HPDE6-E6E7 (cell line): ENCODE results near the gene TFDP3.

Experiments used
- DNase-seq: peaks from one replicate; pipeline ENCODE4 v3.0.0; 2011; ENCODE audit warnings: missing footprints; ENCODE audit errors: extremely low spot score

The TFDP3 gene

DNA sequence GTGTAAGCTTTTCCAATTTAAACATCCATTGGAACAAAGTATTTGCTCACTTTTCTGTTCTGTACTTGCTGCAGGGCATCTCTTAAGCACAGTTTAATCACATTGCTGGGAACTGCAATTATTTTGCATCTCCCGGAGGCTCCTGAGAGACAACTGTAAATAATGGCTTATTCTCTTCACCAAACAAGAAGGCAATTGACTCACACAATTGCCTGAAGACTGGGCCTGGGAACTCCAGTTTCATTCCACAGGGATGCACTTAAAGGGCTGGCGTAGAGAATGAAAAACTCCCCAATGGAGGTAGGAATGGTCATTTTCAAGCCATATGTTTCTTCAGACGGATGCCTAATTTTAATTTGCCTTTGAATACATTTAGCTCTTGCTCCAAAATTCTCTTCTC, 29.5 kb downstream of the TFDP3 start:
- DNase-seq, result no peak

DNA sequence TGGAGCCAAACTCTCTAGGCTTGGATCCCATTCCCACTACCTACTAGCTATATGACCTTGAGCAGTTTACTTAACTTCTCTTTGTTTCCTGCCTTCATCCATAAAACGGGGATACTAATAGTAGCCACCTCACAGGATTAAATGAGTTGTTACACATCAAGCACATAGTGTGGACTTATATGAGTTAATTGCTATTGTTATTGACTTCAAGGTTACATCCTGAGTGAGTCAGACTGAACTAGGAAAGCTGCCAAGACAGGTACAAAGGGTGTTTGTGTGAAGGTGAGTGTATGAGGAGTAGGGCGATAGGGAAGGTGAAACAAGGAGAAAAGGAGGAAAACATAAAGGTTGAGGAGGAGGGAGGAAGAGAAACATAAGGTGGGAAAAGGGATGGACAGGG, 32.2 kb downstream of the TFDP3 start:
- DNase-seq, result peak; percentile 23

DNA sequence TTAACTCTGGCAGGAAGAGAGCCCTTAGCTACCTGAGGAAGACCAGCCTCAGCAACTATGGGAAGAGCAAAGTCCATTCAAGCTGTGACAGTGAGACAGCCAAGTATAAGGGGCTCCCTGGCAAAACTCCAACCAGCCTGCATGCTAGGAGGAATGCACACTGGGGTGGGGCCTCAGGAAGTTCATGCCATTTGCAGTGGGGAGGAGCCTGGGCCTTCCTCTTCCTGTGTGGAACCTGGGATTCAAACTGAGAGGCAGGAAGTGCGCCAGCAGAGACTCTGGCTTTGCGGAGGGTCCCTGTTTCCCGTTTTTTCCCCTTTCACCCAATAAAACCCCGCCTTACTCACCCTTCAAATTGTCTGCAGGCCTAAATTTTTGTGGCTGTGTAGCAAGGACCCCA, 33.0 kb downstream of the TFDP3 start:
- no peak for DNase-seq

DNA sequence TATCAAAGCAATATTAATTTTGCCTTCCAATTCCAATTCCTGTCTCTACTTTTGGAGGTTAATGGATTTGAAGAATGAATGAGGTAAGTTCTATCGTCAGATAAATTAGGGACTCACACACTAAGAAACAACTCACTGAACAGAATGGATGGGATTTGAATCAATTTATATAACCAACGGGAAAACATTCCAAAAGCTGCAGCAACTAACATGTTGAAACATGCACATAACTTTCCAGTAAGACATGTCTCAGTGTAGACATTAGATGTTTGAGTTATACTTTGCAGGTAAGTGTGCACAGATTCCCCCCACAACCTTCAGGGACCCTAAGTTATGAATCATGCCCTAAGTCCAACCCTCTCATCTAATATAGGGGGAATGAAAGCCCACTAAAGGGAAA, 34.3 kb downstream of the TFDP3 start:
- DNase-seq, result no peak

DNA sequence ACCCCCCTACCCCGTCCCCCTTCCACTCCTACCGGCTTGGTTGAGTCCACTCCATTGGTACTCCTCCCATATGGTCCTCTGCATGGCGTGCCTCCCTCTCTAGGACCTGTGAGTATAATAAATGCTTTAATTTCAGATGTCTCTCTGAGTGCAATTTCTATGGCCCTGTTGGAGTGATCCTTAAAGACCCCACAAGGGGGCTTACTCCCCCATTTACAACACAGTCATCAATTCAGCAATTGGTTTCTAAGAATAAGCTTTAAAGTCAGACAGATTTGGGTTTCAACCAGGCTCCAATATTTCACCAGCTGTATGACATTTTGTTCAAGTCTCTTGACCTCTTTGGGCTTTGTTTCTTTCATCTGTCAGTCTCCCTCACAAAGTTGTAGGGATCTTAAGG, 38.7 kb downstream of the TFDP3 start:
- DNase-seq, result no peak

DNA sequence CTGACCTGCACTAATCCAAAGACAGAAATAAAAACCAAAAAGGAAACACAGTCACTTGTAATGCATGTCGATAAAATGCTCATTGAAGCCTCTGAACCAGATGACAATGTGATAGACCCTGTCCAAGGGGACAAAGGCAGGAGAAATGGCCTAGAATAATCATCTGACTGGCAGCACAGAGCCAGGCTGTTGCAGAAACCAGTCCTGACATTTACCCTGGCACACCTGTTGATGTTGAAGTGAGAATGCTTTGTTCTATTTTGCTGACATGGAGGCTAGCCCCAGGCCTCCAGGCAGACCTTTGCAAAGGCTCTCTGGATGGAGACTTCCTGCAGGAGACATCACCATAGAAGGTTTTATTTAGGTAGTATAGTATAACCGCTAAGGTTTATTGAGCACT, 41.0 kb downstream of the TFDP3 start:
- DNase-seq, result no peak

DNA sequence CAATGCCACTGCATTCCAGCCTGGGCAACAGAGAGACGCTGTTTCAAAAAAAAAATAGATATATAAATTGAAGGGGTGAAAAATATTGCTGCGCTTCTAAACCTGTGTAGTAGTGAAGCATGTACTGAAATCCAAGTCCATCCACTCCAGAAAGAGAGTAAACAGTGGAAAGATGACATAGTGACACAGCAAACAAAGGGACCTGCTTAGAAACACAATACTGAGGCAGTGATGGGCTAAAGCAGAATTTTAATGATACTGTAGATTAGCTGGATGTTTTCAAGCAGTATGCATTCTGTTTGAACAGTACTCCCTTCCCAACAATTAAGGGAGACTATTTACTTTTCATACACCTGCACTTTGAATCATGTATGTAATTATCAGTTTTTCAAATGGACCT, 42.5 kb downstream of the TFDP3 start:
- no peak for DNase-seq

DNA sequence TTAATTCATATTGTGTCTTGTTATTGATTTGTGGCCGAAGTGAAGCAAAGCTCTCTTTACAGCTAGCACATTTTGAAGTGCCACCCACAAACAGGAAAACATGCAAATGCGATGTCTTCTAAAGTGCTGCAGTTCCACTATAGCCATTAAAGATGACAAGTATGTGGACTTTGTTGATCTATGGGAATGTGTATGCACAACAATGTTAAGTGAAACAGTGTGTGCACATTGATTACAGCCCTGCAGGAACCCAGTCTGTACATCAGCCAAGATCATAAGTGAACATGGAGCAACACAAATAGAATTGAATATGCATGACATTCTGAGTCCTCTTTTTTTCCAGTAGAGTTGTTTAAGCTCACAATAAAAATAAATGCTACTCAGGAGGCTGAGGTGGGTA, 43.0 kb downstream of the TFDP3 start:
- no peak for DNase-seq

DNA sequence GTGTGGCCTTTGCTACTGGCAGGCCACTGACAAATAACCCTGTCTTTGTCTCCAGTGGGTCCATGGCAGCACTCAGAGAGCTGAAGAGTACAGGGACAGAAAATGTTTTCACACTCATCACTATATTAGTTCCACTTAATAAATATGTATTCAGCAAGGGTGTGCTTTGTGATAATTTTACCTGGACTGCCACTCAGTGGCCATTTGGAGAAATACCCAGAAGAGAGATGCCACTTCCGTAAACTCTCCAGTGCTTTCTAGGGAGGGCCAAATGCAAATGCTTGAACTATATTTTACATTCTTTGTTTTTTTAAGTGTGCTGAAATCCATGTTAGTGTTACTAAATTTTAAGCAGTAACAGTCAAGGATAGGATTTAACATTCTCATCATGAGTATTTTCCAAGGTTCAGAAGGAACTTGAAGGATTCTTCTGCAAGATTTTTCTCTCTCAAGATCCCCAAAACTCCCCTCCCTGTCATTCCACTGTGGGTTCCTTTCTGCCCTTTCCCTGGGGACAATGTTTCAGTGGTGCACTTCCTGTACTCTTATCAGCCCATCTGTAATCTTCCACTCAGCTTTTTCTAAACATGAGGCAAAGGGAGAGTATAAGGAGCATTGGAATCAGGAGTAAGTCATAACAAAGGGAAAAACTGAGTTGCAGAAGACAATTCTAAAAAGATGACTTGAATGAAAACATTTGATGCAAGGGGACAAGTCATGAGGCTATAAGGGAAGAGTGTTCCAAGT, 46.0 kb downstream of the TFDP3 start:
- no peak for DNase-seq
